Muscle layer of colon (tissue), 2 donors: ENCODE measurements around the gene TRPV2.
A peak's percentile ranks its signal among the peaks of the same experiment; 100 is the strongest.

Experiments used
- H3K27ac ChIP-seq: one replicate; pipeline ENCODE4 v1.7.0; 2013; ENCODE audit warnings: low read depth, mild to moderate bottlenecking, low read length, moderate library complexity
- H3K27me3 ChIP-seq, 2 donors: one replicate each; pipeline ENCODE4 v1.7.0; 2013; ENCODE audit warnings: low read length in 2 of 2, mild to moderate bottlenecking in 2 of 2; ENCODE audit not compliant: insufficient read depth in 2 of 2, control insufficient read depth in 1 of 2
- H3K36me3 ChIP-seq: one replicate; pipeline ENCODE4 v1.7.0; 2013; ENCODE audit warnings: mild to moderate bottlenecking, low read length; ENCODE audit not compliant: insufficient read depth
- H3K4me1 ChIP-seq: one replicate; pipeline ENCODE4 v1.7.0; 2013; ENCODE audit warnings: mild to moderate bottlenecking, low read length; ENCODE audit not compliant: insufficient read depth
- H3K4me3 ChIP-seq, 2 donors: one replicate each; pipeline ENCODE4 v1.7.0; 2013; ENCODE audit warnings: low read length in 2 of 2, low read depth in 1 of 2, mild to moderate bottlenecking in 1 of 2, moderate library complexity in 1 of 2
- H3K9ac ChIP-seq: one replicate; pipeline ENCODE4 v1.7.0; 2013; ENCODE audit warnings: low read length
- H3K9me3 ChIP-seq: one replicate; pipeline ENCODE4 v1.7.0; 2013; ENCODE audit warnings: mild to moderate bottlenecking, low read length
- donor health status: abdominal sarcoma.
- donor health status: Adenocarcinoma of cecum.

TRPV2 gene

GRCh38 chr17:16417399-16417798, 2.0 kb downstream of the TRPV2 start:
- H3K27me3 ChIP-seq: no peaks in the 10 kb centered on the region
- H3K4me1 ChIP-seq: peaks cover 15% of the 10 kb centered on the region
- no peak overlapping the region for H3K4me3 ChIP-seq
- no peaks in the 10 kb centered on the region for H3K36me3 ChIP-seq
- no peak overlapping the region for H3K9ac ChIP-seq
- H3K9me3 ChIP-seq: no peaks in the 10 kb centered on the region
- H3K27ac ChIP-seq: no peak overlapping the region

GRCh38 chr17:16417896-16418684, 2.7 kb downstream of the TRPV2 start:
- no peak overlapping the region for H3K27ac ChIP-seq
- H3K9ac ChIP-seq: no peak overlapping the region
- no peaks in the 10 kb centered on the region for H3K27me3 ChIP-seq
- no peak overlapping the region for H3K4me3 ChIP-seq
- no peaks in the 10 kb centered on the region for H3K36me3 ChIP-seq
- H3K4me1 ChIP-seq: peaks cover 15% of the 10 kb centered on the region
- no peaks in the 10 kb centered on the region for H3K9me3 ChIP-seq

GRCh38 chr17:16418685-16419068, 3.3 kb downstream of the TRPV2 start:
- no peaks in the 10 kb centered on the region for H3K36me3 ChIP-seq
- no peak overlapping the region for H3K4me3 ChIP-seq
- no peaks in the 10 kb centered on the region for H3K9me3 ChIP-seq
- H3K9ac ChIP-seq: no peak overlapping the region
- peak overlapping the region; percentile 3 for H3K27ac ChIP-seq
- H3K27me3 ChIP-seq: no peaks in the 10 kb centered on the region
- H3K4me1 ChIP-seq: peaks cover 15% of the 10 kb centered on the region

- H3K27ac ChIP-seq: peak overlapping the region; percentile 3
- H3K27me3 ChIP-seq: no peaks in the 10 kb centered on the region
- no peaks in the 10 kb centered on the region for H3K36me3 ChIP-seq
- H3K9me3 ChIP-seq: no peaks in the 10 kb centered on the region
- H3K4me1 ChIP-seq: peaks cover 15% of the 10 kb centered on the region
- no peak overlapping the region for H3K4me3 ChIP-seq
- no peak overlapping the region for H3K9ac ChIP-seq
These were observed 3.9 kb downstream of the TRPV2 start for GRCh38 chr17:16419074-16419928.

- Histone ChIP-seq H3K9me3 (no peaks in the 10 kb centered on the region), H3K4me3 (no peak overlapping the region), H3K27ac (no peak overlapping the region), H3K36me3 (no peaks in the 10 kb centered on the region), H3K27me3 (no peaks in the 10 kb centered on the region), H3K4me1 (peaks cover 15% of the 10 kb centered on the region), H3K9ac (no peak overlapping the region)
These were observed 4.5 kb downstream of the TRPV2 start for GRCh38 chr17:16419929-16420271.

- peaks cover 14% of the 10 kb centered on the region for H3K4me1 ChIP-seq
- H3K36me3 ChIP-seq: peaks cover 6% of the 10 kb centered on the region
- H3K9me3 ChIP-seq: no peaks in the 10 kb centered on the region
- no peak overlapping the region for H3K4me3 ChIP-seq
- no peak overlapping the region for H3K27ac ChIP-seq
- no peaks in the 10 kb centered on the region for H3K27me3 ChIP-seq
- no peak overlapping the region for H3K9ac ChIP-seq
These were observed 7.0 kb downstream of the TRPV2 start for GRCh38 chr17:16422416-16422815.

GRCh38 chr17:16423226-16423872, 8.0 kb downstream of the TRPV2 start:
- Histone ChIP-seq H3K36me3 (peaks cover 6% of the 10 kb centered on the region), H3K9ac (no peak overlapping the region), H3K27ac (no peak overlapping the region), H3K4me1 (peaks cover 12% of the 10 kb centered on the region), H3K9me3 (no peaks in the 10 kb centered on the region), H3K27me3 (no peaks in the 10 kb centered on the region), H3K4me3 (no peak overlapping the region)

GRCh38 chr17:16425202-16425601, 9.8 kb downstream of the TRPV2 start:
- Histone ChIP-seq H3K4me3 (no peak overlapping the region), H3K27me3 (no peaks in the 10 kb centered on the region), H3K9me3 (no peaks in the 10 kb centered on the region), H3K9ac (no peak overlapping the region), H3K4me1 (peaks cover 8% of the 10 kb centered on the region), H3K36me3 (peaks cover 6% of the 10 kb centered on the region), H3K27ac (no peak overlapping the region)

- H3K36me3 ChIP-seq: peaks cover 6% of the 10 kb centered on the region
These were observed 10.6 kb downstream of the TRPV2 start for GRCh38 chr17:16425698-16426659.

GRCh38 chr17:16427020-16427419, 11.6 kb downstream of the TRPV2 start:
- H3K27me3 ChIP-seq: no peaks in the 10 kb centered on the region
- H3K27ac ChIP-seq: no peak overlapping the region
- H3K36me3 ChIP-seq: peaks cover 6% of the 10 kb centered on the region
- no peaks in the 10 kb centered on the region for H3K9me3 ChIP-seq
- H3K4me3 ChIP-seq: no peak overlapping the region
- H3K4me1 ChIP-seq: peaks cover 8% of the 10 kb centered on the region
- no peak overlapping the region for H3K9ac ChIP-seq

More at GRCh38 chr17:16425698-16426659, 10.6 kb downstream of the TRPV2 start:
- no peak overlapping the region for H3K4me3 ChIP-seq
- H3K9ac ChIP-seq: no peak overlapping the region
- H3K9me3 ChIP-seq: no peaks in the 10 kb centered on the region
- H3K27me3 ChIP-seq: no peaks in the 10 kb centered on the region
- H3K27ac ChIP-seq: no peak overlapping the region
- peaks cover 8% of the 10 kb centered on the region for H3K4me1 ChIP-seq
